ENCODE measurements around the gene TSG101. TPM values are rescaled to one million over a fixed set of nuclear protein-coding genes. Genes with fewer than 3 reads are reported as not detected.

Gene TSG101
- total and polyA plus RNA-seq, 2 experiments from 2014 or later = 59.4 to 102 TPM

DNA sequence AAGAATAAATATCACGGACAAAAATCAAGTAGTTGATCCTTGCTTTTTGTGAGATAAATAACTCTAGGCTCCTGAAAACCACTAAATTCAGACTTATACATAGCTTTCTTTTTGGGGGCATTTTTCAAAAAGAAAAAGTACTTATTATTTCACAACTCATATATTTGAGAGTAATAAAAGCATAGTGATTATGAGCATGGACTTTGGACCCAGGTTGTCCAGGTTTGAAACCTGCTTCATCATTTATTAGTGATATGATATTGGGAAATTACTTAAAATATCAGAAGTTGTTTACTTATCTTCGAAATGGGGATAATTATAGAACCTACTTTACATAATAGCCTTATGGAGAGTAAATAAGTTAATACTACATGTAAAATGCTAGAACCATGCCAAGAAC, 88.1 kb downstream of the TSG101 start (continued):
- TF ChIP-seq CTCF (conservative IDR thresholded peaks at IDR 0.05; ENCODE audit: low read depth in 2 of 2) = no peak
- no peak for TF ChIP-seq NANOG (IDR thresholded peaks at IDR 0.05; ENCODE audit: borderline replicate concordance)
- no peak for TF ChIP-seq ETS1 (IDR thresholded peaks at IDR 0.05)
- TF ChIP-seq JUNB (IDR thresholded peaks at IDR 0.05; ENCODE audit: unreplicated experiment) = no peak

Other genes with a start within 250 kb of the TSG101 start
- 16.2 and 18.6 TPM in 2 replicates for gene HPS5, start 204.8 kb downstream of the TSG101 start, total RNA-seq (2014; rRNA removed; shearing (Covaris generic))
- 9.4 and 11.5 TPM in 2 replicates for gene HPS5, start 204.8 kb downstream of the TSG101 start, polyA plus RNA-seq (2016; fragmentation: Nextera tagmentation; extraction: Ambion mirVana)
- gene GTF2H1, start 204.4 kb downstream of the TSG101 start, total RNA-seq (2014; rRNA removed; shearing (Covaris generic)) = 31.6 and 43.6 TPM in 2 replicates
- 12.0 and 16.5 TPM in 2 replicates for gene GTF2H1, start 204.4 kb downstream of the TSG101 start, polyA plus RNA-seq (2016; fragmentation: Nextera tagmentation; extraction: Ambion mirVana)
- 432 and 447 TPM in 2 replicates for gene LDHA, start 132.4 kb downstream of the TSG101 start, total RNA-seq (2014; rRNA removed; shearing (Covaris generic))
- 428 and 467 TPM in 2 replicates for gene LDHA, start 132.4 kb downstream of the TSG101 start, polyA plus RNA-seq (2016; fragmentation: Nextera tagmentation; extraction: Ambion mirVana)
- 0.24 TPM in 1 of 2 replicates, not detected in the other for gene LDHC, start 114.6 kb downstream of the TSG101 start, total RNA-seq (2014; rRNA removed; shearing (Covaris generic))
- 0.23 TPM in 1 of 2 replicates, not detected in the other for gene LDHC, start 114.6 kb downstream of the TSG101 start, polyA plus RNA-seq (2016; fragmentation: Nextera tagmentation; extraction: Ambion mirVana)
- gene LDHAL6A, start 71.1 kb downstream of the TSG101 start, total RNA-seq (2014; rRNA removed; shearing (Covaris generic)) = 0.59 TPM in 1 of 2 replicates, not detected in the other
- 0.10 and 0.16 TPM in 2 replicates for gene LDHAL6A, start 71.1 kb downstream of the TSG101 start, polyA plus RNA-seq (2016; fragmentation: Nextera tagmentation; extraction: Ambion mirVana)
- gene UEVLD, start 61.8 kb upstream of the TSG101 start, total RNA-seq (2014; rRNA removed; shearing (Covaris generic)) = 11.8 and 12.7 TPM in 2 replicates
- gene UEVLD, start 61.8 kb upstream of the TSG101 start, polyA plus RNA-seq (2016; fragmentation: Nextera tagmentation; extraction: Ambion mirVana) = 6.0 and 10.2 TPM in 2 replicates
- 1.7 TPM in 1 of 2 replicates, not detected in the other for gene MISFA, start 72.8 kb upstream of the TSG101 start, total RNA-seq (2014; rRNA removed; shearing (Covaris generic))
- gene MISFA, start 72.8 kb upstream of the TSG101 start, polyA plus RNA-seq (2016; fragmentation: Nextera tagmentation; extraction: Ambion mirVana) = 5.1 and 7.9 TPM in 2 replicates
- 14.1 TPM in 2 replicates for gene SPTY2D1, start 107.4 kb upstream of the TSG101 start, total RNA-seq (2014; rRNA removed; shearing (Covaris generic))
- 5.4 and 5.9 TPM in 2 replicates for gene SPTY2D1, start 107.4 kb upstream of the TSG101 start, polyA plus RNA-seq (2016; fragmentation: Nextera tagmentation; extraction: Ambion mirVana)
- 0.45 and 0.70 TPM in 2 replicates for gene TMEM86A, start 171.8 kb upstream of the TSG101 start, total RNA-seq (2014; rRNA removed; shearing (Covaris generic))
- gene TMEM86A, start 171.8 kb upstream of the TSG101 start, polyA plus RNA-seq (2016; fragmentation: Nextera tagmentation; extraction: Ambion mirVana) = 0.91 and 0.99 TPM in 2 replicates
- gene IGSF22, start 199.2 kb upstream of the TSG101 start, total RNA-seq (2014; rRNA removed; shearing (Covaris generic)) = not detected in 2 replicates
- gene IGSF22, start 199.2 kb upstream of the TSG101 start, polyA plus RNA-seq (2016; fragmentation: Nextera tagmentation; extraction: Ambion mirVana) = 0.37 and 0.85 TPM in 2 replicates